ENCODE data around the gene PPP1R37.

DNA sequence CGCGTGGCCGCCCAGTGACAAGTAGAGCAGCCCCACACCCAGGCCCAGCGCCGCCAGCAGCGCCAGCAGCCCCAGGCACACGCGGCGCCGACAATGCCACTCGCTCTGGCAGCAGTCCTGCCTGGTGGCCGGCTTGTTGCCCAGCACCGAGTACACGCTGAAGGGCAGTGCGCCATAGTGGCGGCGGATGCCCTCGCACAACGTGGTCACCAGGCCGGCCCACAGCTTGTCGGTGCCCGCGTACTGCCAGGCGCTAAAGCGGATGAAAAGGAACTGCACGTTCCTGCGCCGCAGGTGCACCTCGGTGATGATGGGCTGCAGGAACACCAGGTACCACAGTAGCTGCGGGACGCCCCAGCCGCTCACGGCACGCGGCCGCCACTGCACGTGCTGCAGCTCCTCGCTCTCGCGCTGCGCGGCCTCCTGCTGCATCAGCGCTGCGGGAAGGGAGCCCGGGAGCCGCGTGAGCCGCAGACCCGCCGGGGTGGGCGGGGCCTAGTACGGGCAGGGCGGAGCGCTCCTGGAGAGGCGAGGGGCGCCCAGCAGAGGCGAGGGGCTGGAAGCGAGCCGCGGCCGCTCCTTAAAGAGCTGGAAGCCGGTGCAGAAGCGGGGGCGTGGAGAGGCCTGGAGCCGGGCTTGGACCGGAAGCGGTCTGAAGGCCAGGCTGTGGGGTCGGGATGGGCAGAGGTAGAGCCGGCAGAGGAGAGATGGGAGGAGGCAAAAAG lies 60.5 kb downstream of the PPP1R37 start:
- TF ChIP-seq, protein P1, sequence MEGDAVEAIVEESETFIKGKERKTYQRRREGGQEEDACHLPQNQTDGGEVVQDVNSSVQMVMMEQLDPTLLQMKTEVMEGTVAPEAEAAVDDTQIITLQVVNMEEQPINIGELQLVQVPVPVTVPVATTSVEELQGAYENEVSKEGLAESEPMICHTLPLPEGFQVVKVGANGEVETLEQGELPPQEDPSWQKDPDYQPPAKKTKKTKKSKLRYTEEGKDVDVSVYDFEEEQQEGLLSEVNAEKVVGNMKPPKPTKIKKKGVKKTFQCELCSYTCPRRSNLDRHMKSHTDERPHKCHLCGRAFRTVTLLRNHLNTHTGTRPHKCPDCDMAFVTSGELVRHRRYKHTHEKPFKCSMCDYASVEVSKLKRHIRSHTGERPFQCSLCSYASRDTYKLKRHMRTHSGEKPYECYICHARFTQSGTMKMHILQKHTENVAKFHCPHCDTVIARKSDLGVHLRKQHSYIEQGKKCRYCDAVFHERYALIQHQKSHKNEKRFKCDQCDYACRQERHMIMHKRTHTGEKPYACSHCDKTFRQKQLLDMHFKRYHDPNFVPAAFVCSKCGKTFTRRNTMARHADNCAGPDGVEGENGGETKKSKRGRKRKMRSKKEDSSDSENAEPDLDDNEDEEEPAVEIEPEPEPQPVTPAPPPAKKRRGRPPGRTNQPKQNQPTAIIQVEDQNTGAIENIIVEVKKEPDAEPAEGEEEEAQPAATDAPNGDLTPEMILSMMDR (IDR thresholded peaks at IDR 0.05), result no peak
- TF ChIP-seq SIN3A (IDR thresholded peaks at IDR 0.05; ENCODE audit: borderline replicate concordance, insufficient read depth, low read depth, low read length) (no peak), POLR2AphosphoS5 (IDR thresholded peaks at IDR 0.05; ENCODE audit: low read depth, low read length) (no peak), REST (IDR thresholded peaks at IDR 0.05; ENCODE audit: insufficient read depth in 1 of 2, low read depth in 2 of 2, low read length in 1 of 2) (no peak), TCF7L2 (IDR thresholded peaks at IDR 0.05; ENCODE audit: low read depth, low read length) (no peak)
